ENCODE results near the gene FOXO6. TPM values are rescaled to one million over a fixed set of nuclear protein-coding genes. Genes with fewer than 3 reads are reported as not detected.

Gene FOXO6
- total and polyA plus RNA-seq, 2 experiments from 2014 or later = 0.68 to 4.2 TPM

DNA sequence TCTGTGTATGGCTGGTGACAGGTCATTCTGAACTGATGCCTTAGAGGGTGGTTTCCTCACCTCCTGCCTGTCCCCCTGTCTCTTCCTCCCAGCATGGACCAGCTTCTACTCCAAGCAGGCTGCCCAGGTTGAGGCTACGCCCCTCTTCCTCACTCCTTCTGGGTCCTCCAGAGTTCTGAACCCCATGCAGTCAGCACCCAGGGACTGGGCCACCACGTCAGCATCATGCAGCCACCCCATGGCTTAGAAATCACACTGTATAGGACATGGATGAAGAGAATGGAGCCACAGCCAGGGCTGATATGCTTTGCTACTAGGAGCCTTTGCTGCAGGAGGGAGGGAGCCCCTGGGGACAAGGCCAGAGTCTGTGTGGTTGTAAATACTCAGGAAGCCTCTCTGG, 8.3 kb downstream of the FOXO6 start:
- Histone ChIP-seq H4K20me1 (replicated peaks; ENCODE audit: insufficient read depth) (no peaks in the 10 kb centered on the region), H3K36me3 (ENCODE audit: insufficient read depth) (no peaks in the 10 kb centered on the region), H3K4me1 (ENCODE audit: insufficient read depth) (peaks cover 59% of the 10 kb centered on the region), H3K4me3 (no peak overlapping the region), H2AFZ (no peak overlapping the region), H3K4me2 (no peak overlapping the region), H3K27me3 (ENCODE audit: insufficient read depth) (peaks cover 45% of the 10 kb centered on the region), H3K79me2 (replicated peaks; ENCODE audit: insufficient read depth) (no peaks in the 10 kb centered on the region), H3K9me2 (ENCODE audit: insufficient read depth) (no peaks in the 10 kb centered on the region), H3K27ac (ENCODE audit: low read depth) (no peak overlapping the region), H3F3A (replicated peaks; ENCODE audit: low read depth) (no peaks in the 10 kb centered on the region)
- H3K27me3 Mint-ChIP-seq (ENCODE audit: insufficient read depth, low read depth, poor library complexity) = peaks cover 35% of the 10 kb centered on the region
- no peak for ATAC-seq
- no peak for DNase-seq (ENCODE audit: low spot score)
- TF ChIP-seq ZNF331 (CRISPR knock-in tag; IDR thresholded peaks at IDR 0.05; ENCODE audit: low read depth) (no peak), EZH2phosphoT487 (IDR thresholded peaks at IDR 0.05; ENCODE audit: unreplicated experiment) (no peak), CREB1 (CRISPR knock-in tag; IDR thresholded peaks at IDR 0.05; ENCODE audit: low read depth) (no peak), NANOG (IDR thresholded peaks at IDR 0.05; ENCODE audit: borderline replicate concordance) (no peak), EZH2 (IDR thresholded peaks at IDR 0.05; ENCODE audit: low read depth, unreplicated experiment) (no peak), ZNF114 (CRISPR knock-in tag; IDR thresholded peaks at IDR 0.05) (no peak), STAT1 (IDR thresholded peaks at IDR 0.05; ENCODE audit: unreplicated experiment) (no peak), POLR2AphosphoS5 (IDR thresholded peaks at IDR 0.05; ENCODE audit: low read depth) (no peak), JUNB (IDR thresholded peaks at IDR 0.05; ENCODE audit: unreplicated experiment) (no peak)
- TF ChIP-seq, protein P1, sequence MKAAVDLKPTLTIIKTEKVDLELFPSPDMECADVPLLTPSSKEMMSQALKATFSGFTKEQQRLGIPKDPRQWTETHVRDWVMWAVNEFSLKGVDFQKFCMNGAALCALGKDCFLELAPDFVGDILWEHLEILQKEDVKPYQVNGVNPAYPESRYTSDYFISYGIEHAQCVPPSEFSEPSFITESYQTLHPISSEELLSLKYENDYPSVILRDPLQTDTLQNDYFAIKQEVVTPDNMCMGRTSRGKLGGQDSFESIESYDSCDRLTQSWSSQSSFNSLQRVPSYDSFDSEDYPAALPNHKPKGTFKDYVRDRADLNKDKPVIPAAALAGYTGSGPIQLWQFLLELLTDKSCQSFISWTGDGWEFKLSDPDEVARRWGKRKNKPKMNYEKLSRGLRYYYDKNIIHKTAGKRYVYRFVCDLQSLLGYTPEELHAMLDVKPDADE (IDR thresholded peaks at IDR 0.05) = no peak
- TF ChIP-seq, protein P2, sequence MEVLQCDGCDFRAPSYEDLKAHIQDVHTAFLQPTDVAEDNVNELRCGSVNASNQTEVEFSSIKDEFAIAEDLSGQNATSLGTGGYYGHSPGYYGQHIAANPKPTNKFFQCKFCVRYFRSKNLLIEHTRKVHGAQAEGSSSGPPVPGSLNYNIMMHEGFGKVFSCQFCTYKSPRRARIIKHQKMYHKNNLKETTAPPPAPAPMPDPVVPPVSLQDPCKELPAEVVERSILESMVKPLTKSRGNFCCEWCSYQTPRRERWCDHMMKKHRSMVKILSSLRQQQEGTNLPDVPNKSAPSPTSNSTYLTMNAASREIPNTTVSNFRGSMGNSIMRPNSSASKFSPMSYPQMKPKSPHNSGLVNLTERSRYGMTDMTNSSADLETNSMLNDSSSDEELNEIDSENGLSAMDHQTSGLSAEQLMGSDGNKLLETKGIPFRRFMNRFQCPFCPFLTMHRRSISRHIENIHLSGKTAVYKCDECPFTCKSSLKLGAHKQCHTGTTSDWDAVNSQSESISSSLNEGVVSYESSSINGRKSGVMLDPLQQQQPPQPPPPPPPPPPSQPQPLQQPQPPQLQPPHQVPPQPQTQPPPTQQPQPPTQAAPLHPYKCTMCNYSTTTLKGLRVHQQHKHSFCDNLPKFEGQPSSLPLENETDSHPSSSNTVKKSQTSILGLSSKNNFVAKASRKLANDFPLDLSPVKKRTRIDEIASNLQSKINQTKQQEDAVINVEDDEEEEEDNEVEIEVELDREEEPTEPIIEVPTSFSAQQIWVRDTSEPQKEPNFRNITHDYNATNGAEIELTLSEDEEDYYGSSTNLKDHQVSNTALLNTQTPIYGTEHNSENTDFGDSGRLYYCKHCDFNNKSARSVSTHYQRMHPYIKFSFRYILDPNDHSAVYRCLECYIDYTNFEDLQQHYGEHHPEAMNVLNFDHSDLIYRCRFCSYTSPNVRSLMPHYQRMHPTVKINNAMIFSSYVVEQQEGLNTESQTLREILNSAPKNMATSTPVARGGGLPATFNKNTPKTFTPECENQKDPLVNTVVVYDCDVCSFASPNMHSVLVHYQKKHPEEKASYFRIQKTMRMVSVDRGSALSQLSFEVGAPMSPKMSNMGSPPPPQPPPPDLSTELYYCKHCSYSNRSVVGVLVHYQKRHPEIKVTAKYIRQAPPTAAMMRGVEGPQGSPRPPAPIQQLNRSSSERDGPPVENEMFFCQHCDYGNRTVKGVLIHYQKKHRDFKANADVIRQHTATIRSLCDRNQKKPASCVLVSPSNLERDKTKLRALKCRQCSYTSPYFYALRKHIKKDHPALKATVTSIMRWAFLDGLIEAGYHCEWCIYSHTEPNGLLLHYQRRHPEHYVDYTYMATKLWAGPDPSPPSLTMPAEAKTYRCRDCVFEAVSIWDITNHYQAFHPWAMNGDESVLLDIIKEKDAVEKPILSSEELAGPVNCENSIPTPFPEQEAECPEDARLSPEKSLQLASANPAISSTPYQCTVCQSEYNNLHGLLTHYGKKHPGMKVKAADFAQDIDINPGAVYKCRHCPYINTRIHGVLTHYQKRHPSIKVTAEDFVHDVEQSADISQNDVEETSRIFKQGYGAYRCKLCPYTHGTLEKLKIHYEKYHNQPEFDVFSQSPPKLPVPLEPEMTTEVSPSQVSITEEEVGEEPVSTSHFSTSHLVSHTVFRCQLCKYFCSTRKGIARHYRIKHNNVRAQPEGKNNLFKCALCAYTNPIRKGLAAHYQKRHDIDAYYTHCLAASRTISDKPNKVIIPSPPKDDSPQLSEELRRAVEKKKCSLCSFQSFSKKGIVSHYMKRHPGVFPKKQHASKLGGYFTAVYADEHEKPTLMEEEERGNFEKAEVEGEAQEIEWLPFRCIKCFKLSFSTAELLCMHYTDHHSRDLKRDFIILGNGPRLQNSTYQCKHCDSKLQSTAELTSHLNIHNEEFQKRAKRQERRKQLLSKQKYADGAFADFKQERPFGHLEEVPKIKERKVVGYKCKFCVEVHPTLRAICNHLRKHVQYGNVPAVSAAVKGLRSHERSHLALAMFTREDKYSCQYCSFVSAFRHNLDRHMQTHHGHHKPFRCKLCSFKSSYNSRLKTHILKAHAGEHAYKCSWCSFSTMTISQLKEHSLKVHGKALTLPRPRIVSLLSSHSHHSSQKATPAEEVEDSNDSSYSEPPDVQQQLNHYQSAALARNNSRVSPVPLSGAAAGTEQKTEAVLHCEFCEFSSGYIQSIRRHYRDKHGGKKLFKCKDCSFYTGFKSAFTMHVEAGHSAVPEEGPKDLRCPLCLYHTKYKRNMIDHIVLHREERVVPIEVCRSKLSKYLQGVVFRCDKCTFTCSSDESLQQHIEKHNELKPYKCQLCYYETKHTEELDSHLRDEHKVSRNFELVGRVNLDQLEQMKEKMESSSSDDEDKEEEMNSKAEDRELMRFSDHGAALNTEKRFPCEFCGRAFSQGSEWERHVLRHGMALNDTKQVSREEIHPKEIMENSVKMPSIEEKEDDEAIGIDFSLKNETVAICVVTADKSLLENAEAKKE (CRISPR knock-in tag; IDR thresholded peaks at IDR 0.05) = no peak
- TF ChIP-seq, protein P3, sequence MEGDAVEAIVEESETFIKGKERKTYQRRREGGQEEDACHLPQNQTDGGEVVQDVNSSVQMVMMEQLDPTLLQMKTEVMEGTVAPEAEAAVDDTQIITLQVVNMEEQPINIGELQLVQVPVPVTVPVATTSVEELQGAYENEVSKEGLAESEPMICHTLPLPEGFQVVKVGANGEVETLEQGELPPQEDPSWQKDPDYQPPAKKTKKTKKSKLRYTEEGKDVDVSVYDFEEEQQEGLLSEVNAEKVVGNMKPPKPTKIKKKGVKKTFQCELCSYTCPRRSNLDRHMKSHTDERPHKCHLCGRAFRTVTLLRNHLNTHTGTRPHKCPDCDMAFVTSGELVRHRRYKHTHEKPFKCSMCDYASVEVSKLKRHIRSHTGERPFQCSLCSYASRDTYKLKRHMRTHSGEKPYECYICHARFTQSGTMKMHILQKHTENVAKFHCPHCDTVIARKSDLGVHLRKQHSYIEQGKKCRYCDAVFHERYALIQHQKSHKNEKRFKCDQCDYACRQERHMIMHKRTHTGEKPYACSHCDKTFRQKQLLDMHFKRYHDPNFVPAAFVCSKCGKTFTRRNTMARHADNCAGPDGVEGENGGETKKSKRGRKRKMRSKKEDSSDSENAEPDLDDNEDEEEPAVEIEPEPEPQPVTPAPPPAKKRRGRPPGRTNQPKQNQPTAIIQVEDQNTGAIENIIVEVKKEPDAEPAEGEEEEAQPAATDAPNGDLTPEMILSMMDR (conservative IDR thresholded peaks at IDR 0.05; ENCODE audit: low read depth in 2 of 2) = no peak
- TF ChIP-seq, protein P4, sequence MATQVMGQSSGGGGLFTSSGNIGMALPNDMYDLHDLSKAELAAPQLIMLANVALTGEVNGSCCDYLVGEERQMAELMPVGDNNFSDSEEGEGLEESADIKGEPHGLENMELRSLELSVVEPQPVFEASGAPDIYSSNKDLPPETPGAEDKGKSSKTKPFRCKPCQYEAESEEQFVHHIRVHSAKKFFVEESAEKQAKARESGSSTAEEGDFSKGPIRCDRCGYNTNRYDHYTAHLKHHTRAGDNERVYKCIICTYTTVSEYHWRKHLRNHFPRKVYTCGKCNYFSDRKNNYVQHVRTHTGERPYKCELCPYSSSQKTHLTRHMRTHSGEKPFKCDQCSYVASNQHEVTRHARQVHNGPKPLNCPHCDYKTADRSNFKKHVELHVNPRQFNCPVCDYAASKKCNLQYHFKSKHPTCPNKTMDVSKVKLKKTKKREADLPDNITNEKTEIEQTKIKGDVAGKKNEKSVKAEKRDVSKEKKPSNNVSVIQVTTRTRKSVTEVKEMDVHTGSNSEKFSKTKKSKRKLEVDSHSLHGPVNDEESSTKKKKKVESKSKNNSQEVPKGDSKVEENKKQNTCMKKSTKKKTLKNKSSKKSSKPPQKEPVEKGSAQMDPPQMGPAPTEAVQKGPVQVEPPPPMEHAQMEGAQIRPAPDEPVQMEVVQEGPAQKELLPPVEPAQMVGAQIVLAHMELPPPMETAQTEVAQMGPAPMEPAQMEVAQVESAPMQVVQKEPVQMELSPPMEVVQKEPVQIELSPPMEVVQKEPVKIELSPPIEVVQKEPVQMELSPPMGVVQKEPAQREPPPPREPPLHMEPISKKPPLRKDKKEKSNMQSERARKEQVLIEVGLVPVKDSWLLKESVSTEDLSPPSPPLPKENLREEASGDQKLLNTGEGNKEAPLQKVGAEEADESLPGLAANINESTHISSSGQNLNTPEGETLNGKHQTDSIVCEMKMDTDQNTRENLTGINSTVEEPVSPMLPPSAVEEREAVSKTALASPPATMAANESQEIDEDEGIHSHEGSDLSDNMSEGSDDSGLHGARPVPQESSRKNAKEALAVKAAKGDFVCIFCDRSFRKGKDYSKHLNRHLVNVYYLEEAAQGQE (IDR thresholded peaks at IDR 0.05; ENCODE audit: unreplicated experiment) = no peak
- H3K36me3 Mint-ChIP-seq (ENCODE audit: low read depth) = no peaks in the 10 kb centered on the region; the same call in 2 of the 3 replicates
- no peak overlapping the region; the same call in 2 of the 3 replicates for H3K4me3 Mint-ChIP-seq
- no peaks in the 10 kb centered on the region for H3K9me3 Mint-ChIP-seq
- H3K27ac Mint-ChIP-seq = 0 out of 2 replicates have a peak overlapping the region, but pooled peaks have one; percentile 80
- peaks cover 73% of the 10 kb centered on the region for H3K4me1 Mint-ChIP-seq
